SK-N-SH treated with all-trans-retinoic acid at 6 μM for 48 hours (cell line): Measurements from ENCODE around the gene SF3B3.

Experiments used
- BACH2 ChIP-seq: fragments of 250-450 bp; sonication (Bioruptor Pico); IDR thresholded peaks from 2 replicates; pipeline ENCODE4 v1.9.0; 2021; ENCODE audit warnings: mild to moderate bottlenecking, borderline replicate concordance
- GLIS3 ChIP-seq: fragments of 250-450 bp; sonication (Bioruptor Pico); IDR thresholded peaks from 2 replicates; pipeline ENCODE4 v1.5.0; 2020; ENCODE audit warnings: mild to moderate bottlenecking, moderate library complexity
- ZFP30 ChIP-seq: fragments of 450-650 bp; formaldehyde crosslinking; IDR thresholded peaks from 2 replicates; pipeline ENCODE4 v1.5.0; 2022; ENCODE audit warnings: mild to moderate bottlenecking, moderate library complexity
- TF ChIP-seq, protein P1 (sequence below): fragments of 250-450 bp; sonication (Bioruptor Pico); IDR thresholded peaks from 2 replicates; pipeline ENCODE4 v1.8.0; 2020; ENCODE audit warnings: mild to moderate bottlenecking, moderate library complexity, borderline replicate concordance
- TF ChIP-seq, protein P2 (sequence below): fragments of 250-450 bp; sonication (Bioruptor Pico); IDR thresholded peaks from 2 replicates; pipeline ENCODE4 v1.5.1; 2020; ENCODE audit warnings: low read depth, mild to moderate bottlenecking, moderate library complexity
- TF ChIP-seq, protein P3 (sequence below): fragments of 250-450 bp; sonication (Bioruptor Pico); IDR thresholded peaks from 2 replicates; pipeline ENCODE4 v1.8.0; 2021; ENCODE audit warnings: low read depth, mild to moderate bottlenecking, moderate library complexity, borderline replicate concordance

DNA sequence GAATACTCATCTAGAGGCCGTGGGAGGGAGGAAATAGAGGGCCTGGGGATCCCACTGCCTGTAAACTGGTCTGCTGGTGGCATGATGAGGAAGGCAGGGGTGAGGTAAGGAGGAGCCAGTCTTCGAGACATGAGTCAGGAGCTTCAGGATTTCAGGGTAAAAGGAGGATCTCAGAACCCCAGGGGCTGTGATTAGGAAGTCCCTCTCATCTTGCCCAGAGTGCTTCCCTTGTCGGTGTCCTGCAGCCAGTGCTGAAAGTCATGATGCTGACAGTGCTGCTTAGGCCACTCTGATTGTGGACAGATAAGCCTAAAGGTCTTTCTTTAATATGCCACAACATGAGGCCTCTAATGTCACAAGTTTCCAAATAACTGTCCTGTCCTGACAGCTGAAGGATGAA lies 29.8 kb upstream of the SF3B3 start:
- TF ChIP-seq, protein P1, sequence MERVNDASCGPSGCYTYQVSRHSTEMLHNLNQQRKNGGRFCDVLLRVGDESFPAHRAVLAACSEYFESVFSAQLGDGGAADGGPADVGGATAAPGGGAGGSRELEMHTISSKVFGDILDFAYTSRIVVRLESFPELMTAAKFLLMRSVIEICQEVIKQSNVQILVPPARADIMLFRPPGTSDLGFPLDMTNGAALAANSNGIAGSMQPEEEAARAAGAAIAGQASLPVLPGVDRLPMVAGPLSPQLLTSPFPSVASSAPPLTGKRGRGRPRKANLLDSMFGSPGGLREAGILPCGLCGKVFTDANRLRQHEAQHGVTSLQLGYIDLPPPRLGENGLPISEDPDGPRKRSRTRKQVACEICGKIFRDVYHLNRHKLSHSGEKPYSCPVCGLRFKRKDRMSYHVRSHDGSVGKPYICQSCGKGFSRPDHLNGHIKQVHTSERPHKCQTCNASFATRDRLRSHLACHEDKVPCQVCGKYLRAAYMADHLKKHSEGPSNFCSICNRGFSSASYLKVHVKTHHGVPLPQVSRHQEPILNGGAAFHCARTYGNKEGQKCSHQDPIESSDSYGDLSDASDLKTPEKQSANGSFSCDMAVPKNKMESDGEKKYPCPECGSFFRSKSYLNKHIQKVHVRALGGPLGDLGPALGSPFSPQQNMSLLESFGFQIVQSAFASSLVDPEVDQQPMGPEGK, result no peak
- TF ChIP-seq, protein P2, sequence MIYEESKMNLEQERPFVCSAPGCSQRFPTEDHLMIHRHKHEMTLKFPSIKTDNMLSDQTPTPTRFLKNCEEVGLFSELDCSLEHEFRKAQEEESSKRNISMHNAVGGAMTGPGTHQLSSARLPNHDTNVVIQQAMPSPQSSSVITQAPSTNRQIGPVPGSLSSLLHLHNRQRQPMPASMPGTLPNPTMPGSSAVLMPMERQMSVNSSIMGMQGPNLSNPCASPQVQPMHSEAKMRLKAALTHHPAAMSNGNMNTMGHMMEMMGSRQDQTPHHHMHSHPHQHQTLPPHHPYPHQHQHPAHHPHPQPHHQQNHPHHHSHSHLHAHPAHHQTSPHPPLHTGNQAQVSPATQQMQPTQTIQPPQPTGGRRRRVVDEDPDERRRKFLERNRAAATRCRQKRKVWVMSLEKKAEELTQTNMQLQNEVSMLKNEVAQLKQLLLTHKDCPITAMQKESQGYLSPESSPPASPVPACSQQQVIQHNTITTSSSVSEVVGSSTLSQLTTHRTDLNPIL (CRISPR knock-in tag), result no peak
- TF ChIP-seq ZFP30, result no peak
- no peak for TF ChIP-seq BACH2 (CRISPR knock-in tag)
- TF ChIP-seq, protein P3, sequence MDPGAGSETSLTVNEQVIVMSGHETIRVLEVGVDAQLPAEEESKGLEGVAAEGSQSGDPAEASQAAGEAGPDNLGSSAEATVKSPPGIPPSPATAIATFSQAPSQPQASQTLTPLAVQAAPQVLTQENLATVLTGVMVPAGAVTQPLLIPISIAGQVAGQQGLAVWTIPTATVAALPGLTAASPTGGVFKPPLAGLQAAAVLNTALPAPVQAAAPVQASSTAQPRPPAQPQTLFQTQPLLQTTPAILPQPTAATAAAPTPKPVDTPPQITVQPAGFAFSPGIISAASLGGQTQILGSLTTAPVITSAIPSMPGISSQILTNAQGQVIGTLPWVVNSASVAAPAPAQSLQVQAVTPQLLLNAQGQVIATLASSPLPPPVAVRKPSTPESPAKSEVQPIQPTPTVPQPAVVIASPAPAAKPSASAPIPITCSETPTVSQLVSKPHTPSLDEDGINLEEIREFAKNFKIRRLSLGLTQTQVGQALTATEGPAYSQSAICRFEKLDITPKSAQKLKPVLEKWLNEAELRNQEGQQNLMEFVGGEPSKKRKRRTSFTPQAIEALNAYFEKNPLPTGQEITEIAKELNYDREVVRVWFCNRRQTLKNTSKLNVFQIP (CRISPR knock-in tag), result no peak
- TF ChIP-seq GLIS3 (CRISPR knock-in tag), result no peak
